HCEC 1CT (cell line): ENCODE results near the gene C9orf85.
"Not testable (repeated sequence)": the region's sequence is repeated elsewhere in the genome, so short reads cannot be mapped to it uniquely, and the experiment has no call there.

Experiments
- DNase-seq: peaks from one replicate; pipeline ENCODE4 v3.0.0-alpha.2; 2017

The C9orf85 gene, protein sequence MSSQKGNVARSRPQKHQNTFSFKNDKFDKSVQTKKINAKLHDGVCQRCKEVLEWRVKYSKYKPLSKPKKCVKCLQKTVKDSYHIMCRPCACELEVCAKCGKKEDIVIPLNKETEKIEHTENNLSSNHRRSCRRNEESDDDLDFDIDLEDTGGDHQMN

GRCh38 chr9:71911061-71911907 is at the start of gene C9orf85, which contains the start of gene ABHD17B:
TSS of gene C9orf85 (plus strand) at chr9:71911639. CDS start at chr9:71911735, 96 bp downstream.
TSS of gene ABHD17B (minus strand) at chr9:71911193. CDS start at chr9:71875080, 36,113 bp downstream.
- DNase-seq = peak; percentile 99

DNA sequence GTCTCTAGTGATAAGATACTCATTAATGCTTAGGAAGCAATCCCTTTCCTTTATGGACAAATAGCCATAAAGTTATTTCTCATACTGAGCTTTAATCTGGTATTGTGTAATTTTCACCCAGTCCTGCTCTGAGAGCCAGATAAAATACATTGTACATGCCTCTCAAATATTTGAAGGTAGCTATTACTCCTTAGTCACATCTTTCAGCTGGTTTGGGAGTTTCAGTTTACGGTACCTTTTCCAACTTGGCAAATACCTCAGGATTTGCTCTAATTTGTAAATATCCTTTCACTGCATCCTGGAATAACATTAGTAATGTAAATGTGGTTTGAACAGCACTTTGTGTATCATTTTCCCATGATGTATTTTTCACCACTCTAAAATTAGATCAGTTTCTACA is 47.8 kb upstream of the C9orf85 start:
- DNase-seq = no peak

DNA sequence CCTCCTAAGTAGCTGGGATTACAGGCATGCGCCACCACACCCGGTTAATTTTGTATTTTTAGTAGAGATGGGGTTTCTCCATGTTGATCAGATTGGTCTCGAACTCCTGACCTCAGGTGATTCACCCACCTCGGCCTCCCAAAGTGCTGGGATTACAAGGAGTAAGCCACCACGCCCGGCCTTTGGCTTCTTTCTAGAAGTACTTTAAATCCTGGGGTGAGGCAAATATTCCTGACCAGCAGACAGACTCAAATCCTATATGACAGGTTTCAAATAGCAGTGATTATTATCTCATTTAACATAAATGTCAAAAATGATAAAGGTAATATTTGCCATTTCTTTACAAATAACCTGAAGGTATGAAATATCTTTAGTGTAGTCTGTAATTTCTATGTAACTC is 36.1 kb upstream of the C9orf85 start:
- no peak for DNase-seq

GRCh38 chr9:71876106-71876505 is 35.3 kb upstream of the C9orf85 start:
- no peak for DNase-seq

- no peak for DNase-seq
Measured at GRCh38 chr9:71876829-71877228, 34.6 kb upstream of the C9orf85 start.

GRCh38 chr9:71878327-71879274 is 32.8 kb upstream of the C9orf85 start:
- no peak for DNase-seq

- no peak for DNase-seq
Measured at GRCh38 chr9:71879644-71880174, 31.7 kb upstream of the C9orf85 start.

- no peak for DNase-seq
Measured at GRCh38 chr9:71884005-71884404, 27.4 kb upstream of the C9orf85 start.

- DNase-seq = no peak
Measured at GRCh38 chr9:71885467-71885866, 26.0 kb upstream of the C9orf85 start.

- no peak for DNase-seq
Measured at GRCh38 chr9:71886015-71886414, 25.4 kb upstream of the C9orf85 start.

- no peak for DNase-seq
Measured at GRCh38 chr9:71886541-71886940, 24.9 kb upstream of the C9orf85 start.

- no peak for DNase-seq
Measured at GRCh38 chr9:71887362-71887761, 24.1 kb upstream of the C9orf85 start.

DNA sequence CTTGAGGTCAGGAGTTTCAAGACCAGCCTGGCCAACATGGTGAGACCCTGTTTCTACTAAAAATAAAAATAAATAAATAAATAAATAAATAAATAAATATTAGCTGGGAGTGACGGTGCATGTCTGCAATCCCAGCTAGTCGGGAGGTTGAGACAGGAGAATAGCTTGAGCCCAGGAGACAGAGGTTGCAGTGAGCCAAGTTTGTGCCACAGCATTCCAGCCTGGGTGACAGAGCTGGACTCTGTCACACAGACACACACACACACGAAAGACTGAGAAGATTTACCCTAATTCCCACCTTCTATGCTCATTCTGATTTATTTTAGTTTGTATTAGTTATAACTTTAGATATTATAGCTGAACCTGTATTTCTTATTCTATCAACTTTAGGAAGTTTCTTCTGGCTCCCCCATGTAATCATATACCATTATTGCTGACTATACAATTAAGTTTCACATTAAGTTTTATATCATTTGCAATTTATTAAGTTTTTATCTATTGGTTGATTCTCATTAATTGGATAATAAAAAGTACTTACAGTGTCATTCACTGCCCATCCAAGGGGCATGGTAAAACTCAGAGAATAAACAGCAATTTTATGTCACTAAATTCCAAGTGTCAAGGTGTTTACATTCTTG is 21.3 kb upstream of the C9orf85 start:
- no peak for DNase-seq

DNA sequence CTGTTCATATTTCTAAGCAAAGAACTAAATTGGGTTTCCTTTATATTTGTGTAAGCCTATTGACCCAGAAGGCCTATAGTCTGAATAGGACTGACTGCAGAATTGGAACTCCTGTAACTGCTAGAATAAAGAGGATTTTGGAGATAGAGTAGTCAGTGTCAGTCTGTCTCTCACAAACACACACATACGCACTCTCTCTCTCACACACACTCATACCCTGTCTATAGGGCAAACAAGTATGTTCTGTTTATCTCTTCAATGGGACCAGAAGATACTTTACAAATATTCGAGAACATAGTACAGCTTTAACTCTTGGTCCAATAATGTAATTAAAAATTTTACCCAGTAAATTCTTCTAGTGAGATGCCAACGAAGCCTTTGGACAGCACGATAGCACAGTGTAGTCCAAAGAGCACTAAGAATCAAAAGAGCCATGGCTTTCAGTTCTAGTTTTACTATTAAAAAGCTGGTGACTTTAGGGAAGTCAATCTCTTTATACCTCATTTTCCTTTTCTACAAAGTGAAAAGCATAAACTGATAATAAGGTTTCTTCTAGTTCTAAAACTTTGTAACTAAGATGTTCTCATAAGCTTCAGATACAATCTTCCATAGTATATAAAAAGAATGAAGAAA is 19.8 kb upstream of the C9orf85 start:
- DNase-seq = no peak

GRCh38 chr9:71895117-71895516 is 16.3 kb upstream of the C9orf85 start:
- DNase-seq = no peak

DNA sequence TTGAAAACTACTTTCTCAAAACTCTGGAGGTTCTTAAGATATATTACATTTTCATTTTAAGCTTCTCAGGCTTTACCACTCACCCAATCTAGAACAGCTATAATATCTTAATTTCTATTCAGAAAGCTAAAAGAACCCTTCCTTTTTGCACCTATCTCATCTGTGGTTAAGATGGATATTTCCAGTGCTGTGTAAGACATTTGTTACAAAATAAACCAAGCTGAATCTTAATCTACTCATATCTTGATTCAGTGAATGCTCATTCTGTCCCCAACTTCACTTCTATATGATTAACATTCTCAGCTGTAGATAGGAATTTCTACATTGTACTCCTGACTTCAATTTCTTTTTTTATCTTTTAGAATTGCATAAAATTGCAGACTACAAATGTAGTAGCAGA is 15.5 kb upstream of the C9orf85 start:
- DNase-seq = no peak

GRCh38 chr9:71896761-71897160 is 14.7 kb upstream of the C9orf85 start:
- no peak for DNase-seq

- DNase-seq = peak; percentile 38
Measured at GRCh38 chr9:71897577-71897976, 13.9 kb upstream of the C9orf85 start.

DNA sequence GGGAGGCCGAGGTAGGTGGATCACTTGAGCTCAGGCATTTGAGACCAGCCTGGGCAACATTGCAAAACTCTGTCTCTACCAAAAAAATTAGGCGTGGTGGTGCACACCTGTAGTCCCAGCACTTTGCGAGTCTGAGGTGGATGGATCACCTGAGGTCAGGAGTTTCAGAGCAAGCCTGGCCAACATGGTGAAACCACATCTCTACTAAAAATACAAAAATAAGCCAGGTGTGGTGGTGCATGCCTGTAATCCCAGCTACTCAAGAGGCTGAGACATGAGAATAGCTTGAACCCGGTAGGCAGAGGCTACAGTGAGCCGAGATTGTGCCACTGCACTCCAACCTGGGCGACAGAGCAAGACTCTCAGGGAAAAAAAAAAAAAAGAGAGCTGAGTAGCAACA is 12.7 kb upstream of the C9orf85 start:
- DNase-seq = not testable (repeated sequence)

DNA sequence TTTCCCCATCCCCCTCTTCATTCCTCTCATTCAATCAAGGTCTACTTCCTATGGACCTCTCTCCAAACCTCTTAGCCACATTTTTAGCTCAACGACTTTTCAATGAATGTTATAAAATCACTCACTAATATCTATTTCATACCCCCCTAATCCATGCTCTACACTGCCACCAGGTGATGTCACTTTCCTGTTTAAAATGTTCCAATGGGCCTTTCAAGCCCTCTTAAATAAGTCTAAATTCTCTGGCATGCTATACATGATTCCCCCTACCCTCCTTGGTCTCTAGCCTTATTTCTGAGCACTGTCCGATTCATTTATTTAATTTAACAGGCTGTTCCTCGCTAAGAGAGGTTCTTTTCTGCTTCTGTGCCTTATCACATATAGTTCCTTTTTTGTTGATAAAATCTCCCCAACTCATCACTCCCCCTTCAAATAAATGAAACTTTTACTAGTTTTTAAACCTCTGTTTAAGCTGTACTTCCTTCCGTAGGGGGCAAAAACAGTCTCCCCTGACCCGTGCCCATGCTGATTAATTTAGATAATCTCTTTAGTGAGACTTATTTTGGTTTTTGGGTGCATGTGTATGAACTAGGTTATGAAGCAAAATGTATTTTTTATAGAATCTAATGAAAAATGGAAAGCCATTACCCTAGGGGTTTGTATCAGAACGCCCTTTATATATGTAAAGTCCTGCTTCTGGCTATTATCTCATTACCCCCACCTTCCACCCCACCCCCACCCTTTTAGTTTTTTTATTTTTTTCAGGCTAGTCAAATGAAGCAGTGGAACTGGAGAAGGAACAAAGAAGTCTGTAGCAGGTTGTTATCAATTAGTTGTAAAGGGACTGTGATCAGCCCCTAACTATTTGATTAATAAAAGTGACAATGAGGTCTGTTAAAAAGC is 9.5 kb upstream of the C9orf85 start:
- DNase-seq = no peak

- no peak for DNase-seq
Measured at GRCh38 chr9:71904076-71904475, 7.4 kb upstream of the C9orf85 start.
